H9 (cell line): ENCODE results near the gene MLLT11. TPM values are rescaled to one million over a fixed set of nuclear protein-coding genes. Genes with fewer than 3 reads are reported as not detected.
A peak's percentile ranks its signal among the peaks of the same experiment; 100 is the strongest.

ENCODE experiments used
- DNase-seq: peaks from one replicate; pipeline ENCODE4 v3.0.0-alpha.2; 2017
- H2AFZ ChIP-seq: one replicate; pipeline ENCODE4 v1.6.1; 2013; ENCODE audit warnings: mild to moderate bottlenecking, low read length, control low read depth, moderate library complexity
- H2AK5ac ChIP-seq: 2 replicates; pipeline ENCODE4 v1.6.1; 2013; ENCODE audit warnings: low read length, control low read depth, mixed read lengths; ENCODE audit not compliant: insufficient read length
- H2BK120ac ChIP-seq: one replicate; pipeline ENCODE4 v1.6.1; 2013; ENCODE audit warnings: low read depth, mild to moderate bottlenecking, low read length, control low read depth, inconsistent platforms; ENCODE audit not compliant: poor library complexity, severe bottlenecking
- H2BK12ac ChIP-seq: 2 replicates; pipeline ENCODE4 v1.6.1; 2013; ENCODE audit warnings: low read length, control low read depth, mixed read lengths, low read depth; ENCODE audit not compliant: insufficient read length
- H2BK15ac ChIP-seq: 2 replicates; pipeline ENCODE4 v1.6.1; 2013; ENCODE audit warnings: low read depth, low read length, control low read depth
- H2BK20ac ChIP-seq: one replicate; pipeline ENCODE4 v1.6.1; 2013; ENCODE audit warnings: low read depth, mild to moderate bottlenecking, low read length, control low read depth, inconsistent platforms; ENCODE audit not compliant: poor library complexity, severe bottlenecking
- H2BK5ac ChIP-seq: 2 replicates; pipeline ENCODE4 v1.6.1; 2013; ENCODE audit warnings: low read length, control low read depth, mixed read lengths; ENCODE audit not compliant: insufficient read length
- H3K14ac ChIP-seq: 2 replicates; pipeline ENCODE4 v1.6.1; 2013; ENCODE audit warnings: low read length, control low read depth; ENCODE audit not compliant: insufficient read depth
- H3K18ac ChIP-seq: 2 replicates; pipeline ENCODE4 v1.6.1; 2013; ENCODE audit warnings: low read depth, mild to moderate bottlenecking, mixed read lengths, low read length, control low read depth; ENCODE audit not compliant: insufficient read length
- H3K23ac ChIP-seq: 2 replicates; pipeline ENCODE4 v1.6.1; 2013; ENCODE audit warnings: low read length, control low read depth, mixed read lengths, low read depth; ENCODE audit not compliant: insufficient read length
- H3K23me2 ChIP-seq: 2 replicates; pipeline ENCODE4 v1.6.1; 2013; ENCODE audit warnings: low read depth, mild to moderate bottlenecking, mixed read lengths, low read length, control low read depth; ENCODE audit not compliant: insufficient read length, poor library complexity, severe bottlenecking
- H3K27ac ChIP-seq: 2 replicates; pipeline ENCODE4 v1.5.1; 2013; ENCODE audit warnings: low read length, control low read depth, mixed read lengths, low read depth; ENCODE audit not compliant: insufficient read length
- H3K27me3 ChIP-seq: 2 replicates; pipeline ENCODE4 v1.6.1; 2013; ENCODE audit warnings: low read length, control low read depth, inconsistent platforms; ENCODE audit not compliant: insufficient read depth
- H3K4ac ChIP-seq: 2 replicates; pipeline ENCODE4 v1.6.1; 2013; ENCODE audit warnings: low read depth, mild to moderate bottlenecking, control low read depth, inconsistent platforms, low read length, moderate library complexity
- H3K4me1 ChIP-seq: 2 replicates; pipeline ENCODE4 v1.6.1; 2013; ENCODE audit warnings: low read length, control low read depth, inconsistent platforms; ENCODE audit not compliant: insufficient read depth
- H3K4me2 ChIP-seq: 2 replicates; pipeline ENCODE4 v1.6.1; 2013; ENCODE audit warnings: low read length, control low read depth, mixed read lengths; ENCODE audit not compliant: insufficient read length, insufficient read depth
- H3K56ac ChIP-seq: 2 replicates; pipeline ENCODE4 v1.6.1; 2013; ENCODE audit warnings: low read depth, mild to moderate bottlenecking, mixed read lengths, low read length, control low read depth; ENCODE audit not compliant: insufficient read length
- H3K79me1 ChIP-seq: 2 replicates; pipeline ENCODE4 v1.6.1; 2013; ENCODE audit warnings: low read depth, mild to moderate bottlenecking, moderate library complexity, low read length, control low read depth, inconsistent platforms; ENCODE audit not compliant: insufficient read depth, poor library complexity, severe bottlenecking
- H3K79me2 ChIP-seq: 2 replicates; pipeline ENCODE4 v1.6.1; 2013; ENCODE audit warnings: low read length, control low read depth, inconsistent platforms; ENCODE audit not compliant: insufficient read depth
- H3K9ac ChIP-seq: 2 replicates; pipeline ENCODE4 v1.6.1; 2013; ENCODE audit warnings: low read length, control low read depth, mixed read lengths; ENCODE audit not compliant: insufficient read length; ENCODE audit errors: extremely low read depth
- H3K9me3 ChIP-seq: one replicate; pipeline ENCODE4 v1.6.1; 2013; ENCODE audit warnings: low read depth, low read length, inconsistent platforms; ENCODE audit not compliant: control insufficient read depth
- H3T11ph ChIP-seq: one replicate; pipeline ENCODE4 v1.6.1; 2013; ENCODE audit warnings: mild to moderate bottlenecking, low read length, control low read depth, inconsistent platforms
- H4K20me1 ChIP-seq: one replicate; pipeline ENCODE4 v1.6.1; 2013; ENCODE audit not compliant: control insufficient read depth, insufficient read length, insufficient read depth
- H4K5ac ChIP-seq: 2 replicates; pipeline ENCODE4 v1.6.1; 2013; ENCODE audit warnings: low read depth, mild to moderate bottlenecking, mixed read lengths, low read length, control low read depth; ENCODE audit not compliant: insufficient read length
- H4K8ac ChIP-seq: replicated peaks from 2 replicates; pipeline ENCODE4 v1.6.1; 2013; ENCODE audit warnings: low read length, control low read depth, mixed read lengths, low read depth; ENCODE audit not compliant: insufficient read length
- H4K91ac ChIP-seq: 2 replicates; pipeline ENCODE4 v1.6.1; 2013; ENCODE audit warnings: low read depth, mild to moderate bottlenecking, moderate library complexity, mixed read lengths, low read length, control low read depth; ENCODE audit not compliant: insufficient read length
- H3K27ac Mint-ChIP-seq, 3 experiments: 2 replicates in 2 of 3; 3 replicates in 1 of 3; pipeline ENCODE4 v1.8.0; 2020 to 2021; ENCODE audit warnings: mixed read lengths in 3 of 3, mild to moderate bottlenecking in 1 of 3, moderate library complexity in 1 of 3
- H3K27me3 Mint-ChIP-seq: 2 replicates; pipeline ENCODE4 v1.8.0; 2021; ENCODE audit warnings: low read depth, mild to moderate bottlenecking, moderate library complexity, mixed read lengths
- H3K36me3 Mint-ChIP-seq, 3 experiments: 2 replicates in 2 of 3; 3 replicates in 1 of 3; pipeline ENCODE4 v1.8.0; 2020 to 2021; ENCODE audit warnings: low read depth in 3 of 3, mixed read lengths in 3 of 3; ENCODE audit not compliant: insufficient read depth in 1 of 3
- H3K4me1 Mint-ChIP-seq, 2 experiments: 2 replicates each; pipeline ENCODE4 v1.8.0; 2020; ENCODE audit warnings: mixed read lengths in 2 of 2
- H3K4me3 Mint-ChIP-seq, 2 experiments: 2 replicates in 1 of 2; 3 replicates in 1 of 2; pipeline ENCODE4 v1.8.0; 2020 to 2021; ENCODE audit warnings: mild to moderate bottlenecking in 2 of 2, mixed read lengths in 2 of 2, moderate library complexity in 1 of 2
- H3K9me3 Mint-ChIP-seq, 2 experiments: 2 replicates in 1 of 2; 3 replicates in 1 of 2; pipeline ENCODE4 v1.8.0; 2020; ENCODE audit warnings: mild to moderate bottlenecking in 2 of 2, mixed read lengths in 2 of 2, moderate library complexity in 1 of 2
- WGBS: extraction: QIAGEN DNeasy Blood & Tissue Kit; methylation state at CpG from one replicate; pipeline ENCODE4 v1.1.7; 2013; ENCODE audit warnings: missing lambda C conversion rate, low lambda C conversion rate, mixed read lengths; ENCODE audit not compliant: insufficient read length; ENCODE audit errors: extremely low coverage; 5-methylcytosine and 5-hydroxymethylcytosine counted together
- total RNA-seq: library from RNA; stranded (reverse); gene quantifications from 2 replicates; pipeline ENCODE4 v1.2.1, GENCODE V29; 2021
- TF ChIP-seq, protein P1 (sequence below): fragments of 200-600 bp; sonication (generic); conservative IDR thresholded peaks from 3 replicates; pipeline ENCODE4 v1.8.0; 2021; ENCODE audit warnings: antibody characterized with exemption, mild to moderate bottlenecking

The MLLT11 gene
- total RNA-seq, 1 experiment from 2014 or later: 13.2 TPM

GRCh38 chr1:151069103-151069486, 8.9 kb downstream of the MLLT11 start:
- H3K23ac ChIP-seq: no peak overlapping the region
- TF ChIP-seq, protein P1, sequence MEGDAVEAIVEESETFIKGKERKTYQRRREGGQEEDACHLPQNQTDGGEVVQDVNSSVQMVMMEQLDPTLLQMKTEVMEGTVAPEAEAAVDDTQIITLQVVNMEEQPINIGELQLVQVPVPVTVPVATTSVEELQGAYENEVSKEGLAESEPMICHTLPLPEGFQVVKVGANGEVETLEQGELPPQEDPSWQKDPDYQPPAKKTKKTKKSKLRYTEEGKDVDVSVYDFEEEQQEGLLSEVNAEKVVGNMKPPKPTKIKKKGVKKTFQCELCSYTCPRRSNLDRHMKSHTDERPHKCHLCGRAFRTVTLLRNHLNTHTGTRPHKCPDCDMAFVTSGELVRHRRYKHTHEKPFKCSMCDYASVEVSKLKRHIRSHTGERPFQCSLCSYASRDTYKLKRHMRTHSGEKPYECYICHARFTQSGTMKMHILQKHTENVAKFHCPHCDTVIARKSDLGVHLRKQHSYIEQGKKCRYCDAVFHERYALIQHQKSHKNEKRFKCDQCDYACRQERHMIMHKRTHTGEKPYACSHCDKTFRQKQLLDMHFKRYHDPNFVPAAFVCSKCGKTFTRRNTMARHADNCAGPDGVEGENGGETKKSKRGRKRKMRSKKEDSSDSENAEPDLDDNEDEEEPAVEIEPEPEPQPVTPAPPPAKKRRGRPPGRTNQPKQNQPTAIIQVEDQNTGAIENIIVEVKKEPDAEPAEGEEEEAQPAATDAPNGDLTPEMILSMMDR: no peak
- peaks cover 3% of the 10 kb centered on the region; the same call in 1 of the 2 replicates for H3K79me2 ChIP-seq
- WGBS: no CpG with 5 or more reads among the region's 5 CpGs
- H2BK120ac ChIP-seq: no peak overlapping the region
- H3K4me1 ChIP-seq: no peaks in the 10 kb centered on the region
- H3K27ac ChIP-seq: no peak overlapping the region
- H2BK12ac ChIP-seq: no peak overlapping the region
- H3K9me3 Mint-ChIP-seq: no peaks in the 10 kb centered on the region
- no peak overlapping the region for H3K14ac ChIP-seq
- no peak overlapping the region for H3K9ac ChIP-seq
- no peak overlapping the region for H4K5ac ChIP-seq
- no peak overlapping the region for H3T11ph ChIP-seq
- peaks cover 13 to 22% (median 20%) of the 10 kb centered on the region in 3 experiments; a peak in 5 of 7 replicates for H3K36me3 Mint-ChIP-seq
- no peaks in the 10 kb centered on the region for H3K27me3 Mint-ChIP-seq
- no peaks in the 10 kb centered on the region for H3K79me1 ChIP-seq
- H3K4me2 ChIP-seq: no peak overlapping the region
- no peak overlapping the region for H3K18ac ChIP-seq
- no peak overlapping the region for H2BK5ac ChIP-seq
- no peak overlapping the region for H3K56ac ChIP-seq
- no peak overlapping the region for H2BK20ac ChIP-seq
- H2AK5ac ChIP-seq: no peak overlapping the region
- peaks cover 16 to 18% of the 10 kb centered on the region in 2 experiments for H3K4me1 Mint-ChIP-seq
- no peak overlapping the region for H4K8ac ChIP-seq
- H2BK15ac ChIP-seq: no peak overlapping the region
- no peak overlapping the region for H2AFZ ChIP-seq
- H3K9me3 ChIP-seq: no peaks in the 10 kb centered on the region
- H3K4ac ChIP-seq: no peak overlapping the region
- H3K27ac Mint-ChIP-seq: peak overlapping the region in 2 of 3 experiments; percentile 34 to 82; a peak in 1 of 7 replicates
- H4K91ac ChIP-seq: no peak overlapping the region
- no peak for DNase-seq
- no peaks in the 10 kb centered on the region for H3K27me3 ChIP-seq
- no peaks in the 10 kb centered on the region for H3K23me2 ChIP-seq
- peak overlapping the region; percentile 97 to 98; a peak in 4 of 5 replicates for H3K4me3 Mint-ChIP-seq
- no peaks in the 10 kb centered on the region for H4K20me1 ChIP-seq
